Measurements from ENCODE around the gene SLC39A8.

DNA sequence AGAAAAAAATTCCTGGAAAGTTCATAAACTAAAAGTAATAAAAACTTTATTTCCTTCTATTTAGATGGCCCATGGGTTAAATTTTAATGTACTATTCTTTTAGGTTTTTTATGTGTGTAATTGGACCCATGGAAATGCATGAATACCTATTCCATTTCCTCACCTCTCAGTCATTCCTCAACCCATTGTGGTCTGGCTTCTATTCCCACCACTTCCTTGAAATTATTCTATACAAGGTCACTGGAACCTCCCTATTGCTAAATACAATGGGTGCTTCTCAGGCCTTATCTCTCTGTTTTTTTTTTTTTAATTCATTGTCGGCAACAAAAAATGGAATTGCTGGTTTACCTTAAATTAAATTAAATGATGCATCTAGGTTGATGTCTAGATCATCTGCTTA is 17.2 kb downstream of the SLC39A8 start:
- TF ChIP-seq, protein P1, sequence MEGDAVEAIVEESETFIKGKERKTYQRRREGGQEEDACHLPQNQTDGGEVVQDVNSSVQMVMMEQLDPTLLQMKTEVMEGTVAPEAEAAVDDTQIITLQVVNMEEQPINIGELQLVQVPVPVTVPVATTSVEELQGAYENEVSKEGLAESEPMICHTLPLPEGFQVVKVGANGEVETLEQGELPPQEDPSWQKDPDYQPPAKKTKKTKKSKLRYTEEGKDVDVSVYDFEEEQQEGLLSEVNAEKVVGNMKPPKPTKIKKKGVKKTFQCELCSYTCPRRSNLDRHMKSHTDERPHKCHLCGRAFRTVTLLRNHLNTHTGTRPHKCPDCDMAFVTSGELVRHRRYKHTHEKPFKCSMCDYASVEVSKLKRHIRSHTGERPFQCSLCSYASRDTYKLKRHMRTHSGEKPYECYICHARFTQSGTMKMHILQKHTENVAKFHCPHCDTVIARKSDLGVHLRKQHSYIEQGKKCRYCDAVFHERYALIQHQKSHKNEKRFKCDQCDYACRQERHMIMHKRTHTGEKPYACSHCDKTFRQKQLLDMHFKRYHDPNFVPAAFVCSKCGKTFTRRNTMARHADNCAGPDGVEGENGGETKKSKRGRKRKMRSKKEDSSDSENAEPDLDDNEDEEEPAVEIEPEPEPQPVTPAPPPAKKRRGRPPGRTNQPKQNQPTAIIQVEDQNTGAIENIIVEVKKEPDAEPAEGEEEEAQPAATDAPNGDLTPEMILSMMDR (IDR thresholded peaks at IDR 0.05), result no peak
- no peak for TF ChIP-seq POLR2A (IDR thresholded peaks at IDR 0.05)

Measured in right lobe of liver (tissue), 4 donors.